ENCODE measurements around the gene NEU4. TPM values are rescaled to one million over a fixed set of nuclear protein-coding genes. Genes with fewer than 3 reads are reported as not detected.

Gene NEU4
- total and polyA plus RNA-seq, 9 of the 15 experiments (the other 6 are each of a cell fraction or from before 2014, with no cell fraction given), result 0.01 to 0.40 TPM; not detected in 7

DNA sequence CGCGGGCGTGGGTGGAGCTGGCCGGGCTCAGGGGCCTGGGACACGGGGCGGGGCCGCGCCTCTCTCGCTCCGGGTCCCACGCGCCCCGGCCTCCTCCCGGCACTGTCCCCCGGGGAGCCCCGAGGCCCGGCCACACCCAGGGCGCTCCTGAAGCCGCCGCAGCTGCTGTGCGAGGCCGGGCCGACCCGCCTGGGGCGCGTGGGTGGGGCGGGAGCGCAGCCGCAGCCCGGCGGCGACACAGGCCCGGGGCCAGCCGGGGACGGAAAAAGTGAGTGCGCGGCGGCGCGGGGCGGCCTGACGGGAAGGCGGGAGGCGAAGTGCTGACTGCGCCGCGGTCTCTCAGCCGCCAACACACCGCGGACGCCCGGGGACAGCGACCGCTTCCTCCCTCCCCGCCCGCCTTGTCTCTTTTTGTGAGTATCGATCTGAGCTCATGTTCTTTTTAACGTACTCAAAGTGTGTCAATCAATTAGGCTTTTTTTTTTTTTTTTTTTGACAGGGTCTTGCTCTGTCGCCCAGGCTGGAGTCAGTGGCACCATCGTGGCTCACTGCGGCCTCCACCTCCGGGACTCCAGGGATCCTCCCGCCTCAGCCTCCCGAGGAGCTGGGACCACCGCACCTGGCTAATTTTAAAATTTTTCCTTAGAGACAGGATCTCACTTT is 35.2 kb downstream of the NEU4 start (continued):
- TF ChIP-seq ATF1 (CRISPR knock-in tag; IDR thresholded peaks at IDR 0.05) (no peak), ATF1 (tag; IDR thresholded peaks at IDR 0.05) (peak; percentile 43; the same call in 1 of the 2 replicates), XRCC3 (IDR thresholded peaks at IDR 0.05) (no peak), PHF21A (IDR thresholded peaks at IDR 0.05; ENCODE audit: borderline replicate concordance, low read depth) (no peak), MCM5 (IDR thresholded peaks at IDR 0.05; ENCODE audit: low read depth) (no peak), ZZZ3 (IDR thresholded peaks at IDR 0.05) (no peak), RBM25 (IDR thresholded peaks at IDR 0.05; ENCODE audit: low read depth, low read length, severe bottlenecking) (no peak), ZNF274 (IDR thresholded peaks at IDR 0.05; ENCODE audit: borderline replicate concordance, low read depth, low read length) (no peak), ZBTB17 (CRISPR knock-in tag; IDR thresholded peaks at IDR 0.05) (no peak), FOSL1 (tag; conservative IDR thresholded peaks at IDR 0.05) (peak; percentile 91), TAL1 (IDR thresholded peaks at IDR 0.05) (no peak), CHCHD3 (CRISPR knock-in tag; IDR thresholded peaks at IDR 0.05) (no peak), STAT5B (CRISPR knock-in tag; IDR thresholded peaks at IDR 0.05) (no peak), ZNF444 (CRISPR knock-in tag; IDR thresholded peaks at IDR 0.05) (no peak), ETV6 (IDR thresholded peaks at IDR 0.05; ENCODE audit: borderline replicate concordance in 1 of 2, low read depth in 2 of 2, low read length in 1 of 2) (no peak), ETV6 (CRISPR knock-in tag; IDR thresholded peaks at IDR 0.05; ENCODE audit: borderline replicate concordance) (no peak), ILF3 (IDR thresholded peaks at IDR 0.05; ENCODE audit: borderline replicate concordance) (no peak), TSC22D4 (tag; IDR thresholded peaks at IDR 0.05) (no peak)
- TF ChIP-seq, protein P1, sequence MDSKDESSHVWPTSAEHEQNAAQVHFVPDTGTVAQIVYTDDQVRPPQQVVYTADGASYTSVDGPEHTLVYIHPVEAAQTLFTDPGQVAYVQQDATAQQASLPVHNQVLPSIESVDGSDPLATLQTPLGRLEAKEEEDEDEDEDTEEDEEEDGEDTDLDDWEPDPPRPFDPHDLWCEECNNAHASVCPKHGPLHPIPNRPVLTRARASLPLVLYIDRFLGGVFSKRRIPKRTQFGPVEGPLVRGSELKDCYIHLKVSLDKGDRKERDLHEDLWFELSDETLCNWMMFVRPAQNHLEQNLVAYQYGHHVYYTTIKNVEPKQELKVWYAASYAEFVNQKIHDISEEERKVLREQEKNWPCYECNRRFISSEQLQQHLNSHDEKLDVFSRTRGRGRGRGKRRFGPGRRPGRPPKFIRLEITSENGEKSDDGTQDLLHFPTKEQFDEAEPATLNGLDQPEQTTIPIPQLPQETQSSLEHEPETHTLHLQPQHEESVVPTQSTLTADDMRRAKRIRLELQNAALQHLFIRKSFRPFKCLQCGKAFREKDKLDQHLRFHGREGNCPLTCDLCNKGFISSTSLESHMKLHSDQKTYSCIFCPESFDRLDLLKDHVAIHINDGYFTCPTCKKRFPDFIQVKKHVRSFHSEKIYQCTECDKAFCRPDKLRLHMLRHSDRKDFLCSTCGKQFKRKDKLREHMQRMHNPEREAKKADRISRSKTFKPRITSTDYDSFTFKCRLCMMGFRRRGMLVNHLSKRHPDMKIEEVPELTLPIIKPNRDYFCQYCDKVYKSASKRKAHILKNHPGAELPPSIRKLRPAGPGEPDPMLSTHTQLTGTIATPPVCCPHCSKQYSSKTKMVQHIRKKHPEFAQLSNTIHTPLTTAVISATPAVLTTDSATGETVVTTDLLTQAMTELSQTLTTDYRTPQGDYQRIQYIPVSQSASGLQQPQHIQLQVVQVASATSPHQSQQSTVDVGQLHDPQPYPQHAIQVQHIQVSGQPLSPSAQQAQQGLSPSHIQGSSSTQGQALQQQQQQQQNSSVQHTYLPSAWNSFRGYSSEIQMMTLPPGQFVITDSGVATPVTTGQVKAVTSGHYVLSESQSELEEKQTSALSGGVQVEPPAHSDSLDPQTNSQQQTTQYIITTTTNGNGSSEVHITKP (IDR thresholded peaks at IDR 0.05; ENCODE audit: partially characterized antibody), result no peak
- TF ChIP-seq, protein P2, sequence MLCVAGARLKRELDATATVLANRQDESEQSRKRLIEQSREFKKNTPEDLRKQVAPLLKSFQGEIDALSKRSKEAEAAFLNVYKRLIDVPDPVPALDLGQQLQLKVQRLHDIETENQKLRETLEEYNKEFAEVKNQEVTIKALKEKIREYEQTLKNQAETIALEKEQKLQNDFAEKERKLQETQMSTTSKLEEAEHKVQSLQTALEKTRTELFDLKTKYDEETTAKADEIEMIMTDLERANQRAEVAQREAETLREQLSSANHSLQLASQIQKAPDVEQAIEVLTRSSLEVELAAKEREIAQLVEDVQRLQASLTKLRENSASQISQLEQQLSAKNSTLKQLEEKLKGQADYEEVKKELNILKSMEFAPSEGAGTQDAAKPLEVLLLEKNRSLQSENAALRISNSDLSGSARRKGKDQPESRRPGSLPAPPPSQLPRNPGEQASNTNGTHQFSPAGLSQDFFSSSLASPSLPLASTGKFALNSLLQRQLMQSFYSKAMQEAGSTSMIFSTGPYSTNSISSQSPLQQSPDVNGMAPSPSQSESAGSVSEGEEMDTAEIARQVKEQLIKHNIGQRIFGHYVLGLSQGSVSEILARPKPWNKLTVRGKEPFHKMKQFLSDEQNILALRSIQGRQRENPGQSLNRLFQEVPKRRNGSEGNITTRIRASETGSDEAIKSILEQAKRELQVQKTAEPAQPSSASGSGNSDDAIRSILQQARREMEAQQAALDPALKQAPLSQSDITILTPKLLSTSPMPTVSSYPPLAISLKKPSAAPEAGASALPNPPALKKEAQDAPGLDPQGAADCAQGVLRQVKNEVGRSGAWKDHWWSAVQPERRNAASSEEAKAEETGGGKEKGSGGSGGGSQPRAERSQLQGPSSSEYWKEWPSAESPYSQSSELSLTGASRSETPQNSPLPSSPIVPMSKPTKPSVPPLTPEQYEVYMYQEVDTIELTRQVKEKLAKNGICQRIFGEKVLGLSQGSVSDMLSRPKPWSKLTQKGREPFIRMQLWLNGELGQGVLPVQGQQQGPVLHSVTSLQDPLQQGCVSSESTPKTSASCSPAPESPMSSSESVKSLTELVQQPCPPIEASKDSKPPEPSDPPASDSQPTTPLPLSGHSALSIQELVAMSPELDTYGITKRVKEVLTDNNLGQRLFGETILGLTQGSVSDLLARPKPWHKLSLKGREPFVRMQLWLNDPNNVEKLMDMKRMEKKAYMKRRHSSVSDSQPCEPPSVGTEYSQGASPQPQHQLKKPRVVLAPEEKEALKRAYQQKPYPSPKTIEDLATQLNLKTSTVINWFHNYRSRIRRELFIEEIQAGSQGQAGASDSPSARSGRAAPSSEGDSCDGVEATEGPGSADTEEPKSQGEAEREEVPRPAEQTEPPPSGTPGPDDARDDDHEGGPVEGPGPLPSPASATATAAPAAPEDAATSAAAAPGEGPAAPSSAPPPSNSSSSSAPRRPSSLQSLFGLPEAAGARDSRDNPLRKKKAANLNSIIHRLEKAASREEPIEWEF (CRISPR knock-in tag; IDR thresholded peaks at IDR 0.05), result no peak

All from K562 (cell line).